Activated CD4-positive, alpha-beta memory T cell treated with anti-CD3 and anti-CD28 coated beads, Interleukin-2, amount 10 ng/mL, durations not matched to agents 7 days and 5 days (primary cell): ENCODE results near the gene CLMN. TPM values are rescaled to one million over a fixed set of nuclear protein-coding genes. Genes with fewer than 3 reads are reported as not detected.

Source experiments
- CTCF ChIA-PET: fragments of 350-600 bp; sonication (Branson Sonifier 250); formaldehyde crosslinking; loops from one replicate; lab custom pipeline; 2021; ENCODE audit warnings: antibody characterized with exemption, inconsistent platforms; lab: Charles Lee
- POLR2A ChIA-PET: fragments of 350-600 bp; sonication (Branson Sonifier 250); formaldehyde crosslinking; loops from one replicate; lab custom pipeline; 2021; ENCODE audit warnings: antibody characterized with exemption; lab: Charles Lee
- DNase-seq: peaks from one replicate; pipeline ENCODE4 v3.0.0-alpha.2; 2020
- H3K27ac Mint-ChIP-seq: one replicate; pipeline ENCODE4 v1.8.0; 2021; ENCODE audit warnings: mild to moderate bottlenecking, mixed read lengths
- H3K27me3 Mint-ChIP-seq: one replicate; pipeline ENCODE4 v1.8.0; 2021; ENCODE audit warnings: mixed read lengths
- H3K36me3 Mint-ChIP-seq: one replicate; pipeline ENCODE4 v1.8.0; 2021; ENCODE audit warnings: low read depth, mixed read lengths
- H3K4me1 Mint-ChIP-seq: one replicate; pipeline ENCODE4 v1.8.0; 2021; ENCODE audit warnings: mixed read lengths
- H3K4me3 Mint-ChIP-seq: one replicate; pipeline ENCODE4 v1.8.0; 2021; ENCODE audit warnings: mild to moderate bottlenecking, mixed read lengths
- H3K9me3 Mint-ChIP-seq: one replicate; pipeline ENCODE4 v1.8.0; 2021; ENCODE audit warnings: mixed read lengths
- total RNA-seq, 2 experiments: library from RNA; stranded (reverse); gene quantifications; one replicate each; pipeline ENCODE4 v1.2.3, GENCODE V29; 2021

The CLMN gene
- total RNA-seq, 2 experiments from 2014 or later: 0.33 to 0.48 TPM

- H3K36me3 Mint-ChIP-seq: no peaks in the 10 kb centered on the region
- POLR2A ChIA-PET: no interaction called here
- CTCF ChIA-PET: no interaction called here
- H3K9me3 Mint-ChIP-seq: no peaks in the 10 kb centered on the region
- no peak overlapping the region for H3K27ac Mint-ChIP-seq
- DNase-seq: no peak
- H3K4me1 Mint-ChIP-seq: peaks cover 38% of the 10 kb centered on the region
- no peak overlapping the region for H3K4me3 Mint-ChIP-seq
- peaks cover 7% of the 10 kb centered on the region for H3K27me3 Mint-ChIP-seq
These were observed 56.0 kb downstream of the CLMN start for GRCh38 chr14:95263527-95264231.

GRCh38 chr14:95262511-95262891 lies 57.2 kb downstream of the CLMN start:
- CTCF ChIA-PET: no interaction called here
- H3K4me3 Mint-ChIP-seq: no peak overlapping the region

GRCh38 chr14:95261616-95262510 lies 57.8 kb downstream of the CLMN start:
- H3K27me3 Mint-ChIP-seq: peaks cover 7% of the 10 kb centered on the region
- CTCF ChIA-PET: no interaction called here
- no peak for DNase-seq
- no peaks in the 10 kb centered on the region for H3K9me3 Mint-ChIP-seq
- POLR2A ChIA-PET: no interaction called here
- no peak overlapping the region for H3K27ac Mint-ChIP-seq
- no peak overlapping the region for H3K4me3 Mint-ChIP-seq
- H3K36me3 Mint-ChIP-seq: no peaks in the 10 kb centered on the region
- H3K4me1 Mint-ChIP-seq: peaks cover 27% of the 10 kb centered on the region

More at GRCh38 chr14:95262511-95262891, 57.2 kb downstream of the CLMN start:
- Mint-ChIP-seq H3K4me1 (peaks cover 33% of the 10 kb centered on the region), H3K27ac (no peak overlapping the region), H3K36me3 (no peaks in the 10 kb centered on the region), H3K9me3 (no peaks in the 10 kb centered on the region), H3K27me3 (peaks cover 7% of the 10 kb centered on the region)
- DNase-seq: no peak
- POLR2A ChIA-PET: no interaction called here

GRCh38 chr14:95260537-95261361 lies 59.0 kb downstream of the CLMN start:
- CTCF ChIA-PET: no interaction called here
- no peak overlapping the region for H3K4me3 Mint-ChIP-seq
- H3K36me3 Mint-ChIP-seq: no peaks in the 10 kb centered on the region
- H3K27ac Mint-ChIP-seq: no peak overlapping the region
- peaks cover 7% of the 10 kb centered on the region for H3K27me3 Mint-ChIP-seq
- DNase-seq: no peak
- H3K4me1 Mint-ChIP-seq: peaks cover 17% of the 10 kb centered on the region
- POLR2A ChIA-PET: no interaction called here
- H3K9me3 Mint-ChIP-seq: no peaks in the 10 kb centered on the region

GRCh38 chr14:95258754-95259593 lies 60.7 kb downstream of the CLMN start:
- POLR2A ChIA-PET: no interaction called here
- peaks cover 12% of the 10 kb centered on the region for H3K4me1 Mint-ChIP-seq
- H3K27ac Mint-ChIP-seq: no peak overlapping the region
- H3K27me3 Mint-ChIP-seq: peaks cover 3% of the 10 kb centered on the region
- no peak overlapping the region for H3K4me3 Mint-ChIP-seq
- H3K36me3 Mint-ChIP-seq: no peaks in the 10 kb centered on the region
- no peaks in the 10 kb centered on the region for H3K9me3 Mint-ChIP-seq
- CTCF ChIA-PET: no interaction called here
- DNase-seq: no peak

GRCh38 chr14:95258156-95258555 lies 61.6 kb downstream of the CLMN start:
- H3K27me3 Mint-ChIP-seq: no peaks in the 10 kb centered on the region
- POLR2A ChIA-PET: no interaction called here
- peaks cover 12% of the 10 kb centered on the region for H3K4me1 Mint-ChIP-seq
- no peaks in the 10 kb centered on the region for H3K36me3 Mint-ChIP-seq
- DNase-seq: no peak
- no peak overlapping the region for H3K27ac Mint-ChIP-seq
- no peak overlapping the region for H3K4me3 Mint-ChIP-seq
- no peaks in the 10 kb centered on the region for H3K9me3 Mint-ChIP-seq
- CTCF ChIA-PET: no interaction called here

- Mint-ChIP-seq H3K27me3 (no peaks in the 10 kb centered on the region), H3K27ac (no peak overlapping the region), H3K36me3 (no peaks in the 10 kb centered on the region), H3K9me3 (no peaks in the 10 kb centered on the region), H3K4me1 (peaks cover 12% of the 10 kb centered on the region), H3K4me3 (no peak overlapping the region)
- ChIA-PET CTCF (no interaction called here), POLR2A (no interaction called here)
- no peak for DNase-seq
These were observed 62.2 kb downstream of the CLMN start for GRCh38 chr14:95257521-95257920.

GRCh38 chr14:95256776-95257060 lies 63.0 kb downstream of the CLMN start:
- POLR2A ChIA-PET: no interaction called here
- H3K27me3 Mint-ChIP-seq: no peaks in the 10 kb centered on the region
- no peak overlapping the region for H3K4me3 Mint-ChIP-seq
- no peaks in the 10 kb centered on the region for H3K36me3 Mint-ChIP-seq
- CTCF ChIA-PET: no interaction called here
- peaks cover 12% of the 10 kb centered on the region for H3K4me1 Mint-ChIP-seq
- no peaks in the 10 kb centered on the region for H3K9me3 Mint-ChIP-seq
- no peak for DNase-seq
- no peak overlapping the region for H3K27ac Mint-ChIP-seq

GRCh38 chr14:95256002-95256775 lies 63.5 kb downstream of the CLMN start:
- DNase-seq: no peak
- peaks cover 12% of the 10 kb centered on the region for H3K4me1 Mint-ChIP-seq
- POLR2A ChIA-PET: no interaction called here

GRCh38 chr14:95255487-95255886 lies 64.2 kb downstream of the CLMN start:
- ChIA-PET POLR2A (no interaction called here), CTCF (no interaction called here)
- peaks cover 7% of the 10 kb centered on the region for H3K4me1 Mint-ChIP-seq
- H3K4me3 Mint-ChIP-seq: no peak overlapping the region
- no peaks in the 10 kb centered on the region for H3K27me3 Mint-ChIP-seq
- no peak for DNase-seq
- H3K36me3 Mint-ChIP-seq: no peaks in the 10 kb centered on the region
- H3K9me3 Mint-ChIP-seq: no peaks in the 10 kb centered on the region
- H3K27ac Mint-ChIP-seq: no peak overlapping the region

More at GRCh38 chr14:95256002-95256775, 63.5 kb downstream of the CLMN start:
- Mint-ChIP-seq H3K36me3 (no peaks in the 10 kb centered on the region), H3K27ac (no peak overlapping the region), H3K27me3 (no peaks in the 10 kb centered on the region), H3K9me3 (no peaks in the 10 kb centered on the region), H3K4me3 (no peak overlapping the region)
- CTCF ChIA-PET: no interaction called here

GRCh38 chr14:95255013-95255412 lies 64.7 kb downstream of the CLMN start:
- peaks cover 4% of the 10 kb centered on the region for H3K4me1 Mint-ChIP-seq
- no peak overlapping the region for H3K4me3 Mint-ChIP-seq
- DNase-seq: no peak
- ChIA-PET POLR2A (no interaction called here), CTCF (no interaction called here)
- no peaks in the 10 kb centered on the region for H3K9me3 Mint-ChIP-seq
- H3K27me3 Mint-ChIP-seq: no peaks in the 10 kb centered on the region
- no peak overlapping the region for H3K27ac Mint-ChIP-seq
- H3K36me3 Mint-ChIP-seq: no peaks in the 10 kb centered on the region

GRCh38 chr14:95254288-95254687 lies 65.4 kb downstream of the CLMN start:
- no peaks in the 10 kb centered on the region for H3K36me3 Mint-ChIP-seq
- peaks cover 4% of the 10 kb centered on the region for H3K4me1 Mint-ChIP-seq
- no peak overlapping the region for H3K4me3 Mint-ChIP-seq
- H3K9me3 Mint-ChIP-seq: no peaks in the 10 kb centered on the region
- ChIA-PET CTCF (no interaction called here), POLR2A (no interaction called here)
- no peak for DNase-seq
- H3K27ac Mint-ChIP-seq: no peak overlapping the region
- no peaks in the 10 kb centered on the region for H3K27me3 Mint-ChIP-seq
